GM18520 (cell line): ENCODE data around the gene SRBD1.

Experiments used
- ATAC-seq: cut with Tn5 transposase; IDR thresholded peaks from one replicate; pipeline ENCODE4 v1.9.1; 2021; ENCODE audit not compliant: unreplicated experiment

Gene SRBD1, protein sequence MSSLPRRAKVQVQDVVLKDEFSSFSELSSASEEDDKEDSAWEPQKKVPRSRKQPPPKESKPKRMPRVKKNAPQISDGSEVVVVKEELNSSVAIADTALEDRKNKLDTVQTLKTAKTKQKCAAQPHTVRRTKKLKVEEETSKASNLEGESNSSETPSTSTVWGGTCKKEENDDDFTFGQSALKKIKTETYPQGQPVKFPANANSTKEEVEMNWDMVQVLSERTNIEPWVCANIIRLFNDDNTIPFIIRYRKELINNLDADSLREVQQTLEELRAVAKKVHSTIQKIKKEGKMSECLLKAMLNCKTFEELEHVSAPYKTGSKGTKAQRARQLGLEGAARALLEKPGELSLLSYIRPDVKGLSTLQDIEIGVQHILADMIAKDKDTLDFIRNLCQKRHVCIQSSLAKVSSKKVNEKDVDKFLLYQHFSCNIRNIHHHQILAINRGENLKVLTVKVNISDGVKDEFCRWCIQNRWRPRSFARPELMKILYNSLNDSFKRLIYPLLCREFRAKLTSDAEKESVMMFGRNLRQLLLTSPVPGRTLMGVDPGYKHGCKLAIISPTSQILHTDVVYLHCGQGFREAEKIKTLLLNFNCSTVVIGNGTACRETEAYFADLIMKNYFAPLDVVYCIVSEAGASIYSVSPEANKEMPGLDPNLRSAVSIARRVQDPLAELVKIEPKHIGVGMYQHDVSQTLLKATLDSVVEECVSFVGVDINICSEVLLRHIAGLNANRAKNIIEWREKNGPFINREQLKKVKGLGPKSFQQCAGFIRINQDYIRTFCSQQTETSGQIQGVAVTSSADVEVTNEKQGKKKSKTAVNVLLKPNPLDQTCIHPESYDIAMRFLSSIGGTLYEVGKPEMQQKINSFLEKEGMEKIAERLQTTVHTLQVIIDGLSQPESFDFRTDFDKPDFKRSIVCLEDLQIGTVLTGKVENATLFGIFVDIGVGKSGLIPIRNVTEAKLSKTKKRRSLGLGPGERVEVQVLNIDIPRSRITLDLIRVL

GRCh38 chr2:45611020-45611859, at the start of gene SRBD1:
Gene SRBD1, minus strand, starts transcription at chr2:45611267. Its CDS starts 5,826 bp downstream, at chr2:45605441.
- ATAC-seq: peak; percentile 86

GRCh38 chr2:45654250-45654649, 43.2 kb upstream of the SRBD1 start:
- no peak for ATAC-seq

DNA sequence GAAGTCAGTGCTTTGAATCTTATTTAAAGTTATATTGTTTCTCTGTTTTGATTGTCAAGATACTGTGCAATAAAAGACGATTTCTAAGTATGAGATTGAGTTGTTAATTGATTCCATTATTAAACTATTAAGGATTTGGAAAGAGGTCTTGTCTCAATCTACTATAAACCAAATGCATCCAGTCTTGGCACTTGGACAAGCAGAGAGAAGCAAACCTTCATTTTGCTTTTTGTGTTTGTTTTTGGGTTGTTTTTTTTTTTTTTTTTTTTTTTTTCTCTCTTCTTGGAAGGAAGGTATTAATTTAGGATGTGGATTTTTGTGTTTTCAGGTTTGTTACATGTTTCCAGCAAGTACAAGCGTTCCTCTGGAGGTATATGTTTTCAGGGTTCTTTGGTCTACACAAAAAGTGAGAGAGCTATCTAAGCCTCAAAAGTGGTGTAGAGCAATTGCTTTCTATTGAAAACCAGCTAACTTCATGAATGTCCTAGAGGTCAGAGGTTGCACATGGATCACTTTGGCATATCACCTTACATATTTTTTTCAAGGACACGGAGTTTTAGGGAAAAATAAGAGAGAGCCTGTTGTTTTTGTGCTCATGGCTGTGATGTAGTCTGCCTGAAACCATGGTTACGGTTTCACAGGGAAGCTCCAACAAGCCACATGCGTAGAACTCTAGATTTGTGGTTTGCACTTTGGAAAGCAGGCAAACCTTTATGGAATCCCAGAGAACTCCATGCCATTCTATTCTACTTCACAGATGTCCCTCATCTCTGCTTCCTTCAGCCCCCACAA, 42.3 kb upstream of the SRBD1 start:
- ATAC-seq: no peak

- no peak for ATAC-seq
These were observed 41.3 kb upstream of the SRBD1 start for GRCh38 chr2:45652090-45653031.

- ATAC-seq: peak; percentile 18
These were observed 40.5 kb upstream of the SRBD1 start, which contains the start of gene PRKCE for GRCh38 chr2:45651415-45652089. Gene PRKCE, plus strand, starts transcription at chr2:45651675.

DNA sequence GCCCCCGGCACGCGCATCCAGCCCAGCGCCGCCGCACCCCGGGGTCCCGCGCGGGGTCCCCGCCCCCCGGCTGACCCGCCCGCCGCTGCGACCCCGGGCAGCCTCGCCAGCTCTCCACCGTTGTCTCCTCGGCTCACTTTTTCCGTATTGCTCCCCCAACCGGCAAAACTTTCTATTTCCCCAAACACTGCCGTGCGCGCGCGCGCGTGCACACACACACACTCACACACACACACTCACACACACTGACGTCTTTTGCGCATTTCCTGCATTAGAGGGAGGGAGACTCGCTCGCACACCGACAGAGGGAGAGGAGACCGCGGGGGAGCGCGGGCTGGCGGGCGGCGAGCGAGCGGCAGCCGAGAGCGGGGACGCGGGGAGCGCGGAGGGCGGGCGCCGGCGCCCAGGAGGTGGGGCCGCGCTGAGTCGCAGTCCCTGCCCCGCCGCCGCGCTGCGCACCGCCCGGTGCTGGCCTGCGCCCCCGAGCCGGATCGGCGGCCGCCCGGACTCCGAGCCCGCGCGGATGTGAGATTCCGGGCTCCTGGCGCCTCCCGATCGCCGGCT, 39.9 kb upstream of the SRBD1 start:
- ATAC-seq: peak; percentile 69

- peak; percentile 17 for ATAC-seq
These were observed 39.1 kb upstream of the SRBD1 start for GRCh38 chr2:45649858-45650811.

- no peak for ATAC-seq
These were observed 38.4 kb upstream of the SRBD1 start for GRCh38 chr2:45649462-45649857.

GRCh38 chr2:45648636-45649035, 37.6 kb upstream of the SRBD1 start:
- no peak for ATAC-seq

GRCh38 chr2:45647986-45648520, 37.0 kb upstream of the SRBD1 start:
- ATAC-seq: no peak

GRCh38 chr2:45647356-45647755, 36.3 kb upstream of the SRBD1 start:
- ATAC-seq: no peak

DNA sequence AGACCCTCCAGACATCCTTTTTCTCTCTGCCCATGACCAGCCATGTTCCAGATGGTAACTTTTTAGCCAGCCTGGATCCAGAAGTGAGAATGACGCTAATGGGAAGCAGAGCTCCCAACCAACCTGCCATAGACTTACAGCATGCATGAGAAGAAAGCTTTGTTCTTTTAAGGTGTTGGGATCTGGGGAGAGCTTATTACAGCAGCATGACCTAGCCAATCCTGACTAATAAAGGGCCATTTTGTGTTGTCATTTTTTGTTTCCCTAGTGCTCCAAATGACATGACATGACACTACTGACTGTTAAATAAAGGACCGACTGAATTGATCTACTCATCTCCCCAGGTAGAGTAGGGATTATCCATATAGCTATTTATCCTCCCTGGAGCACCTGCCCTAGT, 35.2 kb upstream of the SRBD1 start:
- ATAC-seq: no peak

DNA sequence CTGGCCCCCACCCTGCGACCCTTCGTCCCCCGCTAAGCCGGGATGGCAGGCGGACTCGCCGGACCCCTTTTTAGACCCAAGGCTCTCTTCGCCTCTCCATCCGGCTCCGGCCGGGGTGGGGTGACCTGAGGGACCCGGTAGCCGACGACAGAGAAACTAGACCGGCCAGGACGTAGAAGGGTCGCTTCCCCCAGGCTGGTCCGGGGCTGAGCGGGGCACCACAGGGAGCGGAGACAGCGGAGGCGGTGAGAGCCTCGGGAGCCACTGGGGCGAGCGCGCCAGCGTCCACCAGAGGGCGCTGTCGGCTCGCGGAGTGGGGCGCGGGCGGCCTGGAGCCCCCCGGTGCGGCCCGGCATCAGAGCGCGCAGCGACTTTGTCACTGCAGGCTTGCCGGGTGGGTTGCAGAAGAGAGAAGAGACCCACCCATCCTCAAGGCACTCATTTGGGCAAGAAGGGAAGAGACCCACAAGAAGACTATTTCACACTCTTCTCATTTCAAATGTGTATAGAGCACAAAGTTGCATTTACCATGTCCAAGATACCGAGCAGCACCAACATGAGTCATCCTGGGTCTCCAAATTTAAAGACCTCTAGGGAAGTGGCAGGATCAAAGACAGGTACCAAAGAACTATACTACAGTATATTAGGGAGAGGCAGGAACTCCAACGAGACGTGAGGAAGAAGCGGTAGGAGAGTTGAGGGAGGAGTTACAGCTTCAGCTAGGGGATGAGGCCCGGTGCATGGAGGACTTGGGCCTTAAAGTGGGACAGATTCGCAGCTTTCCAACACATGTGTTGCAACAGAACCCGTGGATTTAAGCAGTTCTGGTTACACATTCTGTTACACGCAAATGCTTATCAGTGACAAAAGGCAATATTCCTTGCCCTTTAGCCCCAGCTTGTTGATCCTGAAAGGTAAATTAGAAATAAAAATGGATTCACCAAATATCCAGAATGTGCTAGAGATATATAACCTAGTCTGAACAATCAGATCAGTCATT, 32.8 kb upstream of the SRBD1 start:
- peak; percentile 59 for ATAC-seq

DNA sequence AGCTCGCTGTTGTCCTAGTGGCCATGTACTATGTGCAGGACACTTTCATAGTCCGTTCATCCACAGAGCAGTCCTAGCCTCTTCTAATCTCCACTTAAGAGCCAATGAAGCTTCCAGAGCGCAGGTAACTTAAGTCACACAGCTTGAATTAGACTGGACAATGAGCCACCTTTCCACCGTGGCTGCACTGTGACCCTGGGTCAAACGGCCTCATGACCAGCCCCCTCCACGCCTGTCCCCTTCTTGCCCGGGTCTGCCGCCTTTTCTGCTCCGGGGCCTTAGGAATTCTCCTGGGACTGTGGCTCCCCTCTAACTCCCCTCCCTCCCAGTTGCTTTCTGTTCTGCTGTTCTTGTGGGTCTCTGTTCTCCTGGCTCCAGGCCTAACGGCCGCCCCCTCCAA, 32.0 kb upstream of the SRBD1 start:
- no peak for ATAC-seq

GRCh38 chr2:45640576-45640975, 29.5 kb upstream of the SRBD1 start:
- ATAC-seq: no peak
